Measurements from ENCODE around the gene CLEC2B.

The CLEC2B gene

DNA sequence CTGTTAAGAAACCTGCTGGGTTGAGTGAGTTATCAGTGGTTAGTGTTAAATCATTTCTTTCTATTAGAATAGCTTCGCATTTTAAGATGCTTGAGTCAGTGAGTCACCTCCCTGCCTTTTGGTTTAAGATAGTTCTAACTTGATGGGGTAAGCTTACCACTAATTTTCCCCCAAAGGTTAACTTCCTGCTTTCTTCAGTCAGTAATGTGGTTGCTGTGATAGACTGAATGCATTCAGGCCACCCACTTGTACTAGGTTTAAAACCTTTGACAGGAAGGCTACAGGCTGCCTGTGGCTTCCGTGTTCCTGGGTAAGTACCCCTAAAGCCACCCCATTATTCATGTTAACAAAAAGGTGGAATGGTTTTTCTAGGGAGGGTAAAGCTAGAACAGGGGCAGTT, 37.7 kb upstream of the CLEC2B start:
- no peaks in the 10 kb centered on the region for H4K20me1 ChIP-seq (ENCODE audit: low read depth, low read length)
- H3K9me2 ChIP-seq (replicated peaks; ENCODE audit: insufficient read depth, low read length): no peaks in the 10 kb centered on the region
- no peaks in the 10 kb centered on the region for H3K9me3 ChIP-seq (ENCODE audit: insufficient read depth, low read length)
- no peak overlapping the region for H3K4me3 ChIP-seq (ENCODE audit: insufficient read depth, low read length, poor library complexity, severe bottlenecking)
- no peak overlapping the region for H3K9ac ChIP-seq (ENCODE audit: low read length)
- TF ChIP-seq, protein P1, sequence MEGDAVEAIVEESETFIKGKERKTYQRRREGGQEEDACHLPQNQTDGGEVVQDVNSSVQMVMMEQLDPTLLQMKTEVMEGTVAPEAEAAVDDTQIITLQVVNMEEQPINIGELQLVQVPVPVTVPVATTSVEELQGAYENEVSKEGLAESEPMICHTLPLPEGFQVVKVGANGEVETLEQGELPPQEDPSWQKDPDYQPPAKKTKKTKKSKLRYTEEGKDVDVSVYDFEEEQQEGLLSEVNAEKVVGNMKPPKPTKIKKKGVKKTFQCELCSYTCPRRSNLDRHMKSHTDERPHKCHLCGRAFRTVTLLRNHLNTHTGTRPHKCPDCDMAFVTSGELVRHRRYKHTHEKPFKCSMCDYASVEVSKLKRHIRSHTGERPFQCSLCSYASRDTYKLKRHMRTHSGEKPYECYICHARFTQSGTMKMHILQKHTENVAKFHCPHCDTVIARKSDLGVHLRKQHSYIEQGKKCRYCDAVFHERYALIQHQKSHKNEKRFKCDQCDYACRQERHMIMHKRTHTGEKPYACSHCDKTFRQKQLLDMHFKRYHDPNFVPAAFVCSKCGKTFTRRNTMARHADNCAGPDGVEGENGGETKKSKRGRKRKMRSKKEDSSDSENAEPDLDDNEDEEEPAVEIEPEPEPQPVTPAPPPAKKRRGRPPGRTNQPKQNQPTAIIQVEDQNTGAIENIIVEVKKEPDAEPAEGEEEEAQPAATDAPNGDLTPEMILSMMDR (IDR thresholded peaks at IDR 0.05; ENCODE audit: insufficient read depth, low read length, poor library complexity, severe bottlenecking): no peak
- no peak for TF ChIP-seq EZH2phosphoT487 (conservative IDR thresholded peaks at IDR 0.05; ENCODE audit: low read length)
- no peak overlapping the region for H2AFZ ChIP-seq (ENCODE audit: low read depth, low read length, severe bottlenecking)
- no peaks in the 10 kb centered on the region for H3F3A ChIP-seq (ENCODE audit: insufficient read depth)
- no peaks in the 10 kb centered on the region for H3K27me3 ChIP-seq (ENCODE audit: low read length)
- no peaks in the 10 kb centered on the region for H3K36me3 ChIP-seq (ENCODE audit: low read length)
- no peak overlapping the region for H3K27ac ChIP-seq (ENCODE audit: low read depth, low read length)
- no peak overlapping the region for H3K4me2 ChIP-seq (ENCODE audit: low read depth, low read length, poor library complexity, severe bottlenecking)
- H3K79me2 ChIP-seq (ENCODE audit: insufficient read depth, low read length): no peaks in the 10 kb centered on the region

DNA sequence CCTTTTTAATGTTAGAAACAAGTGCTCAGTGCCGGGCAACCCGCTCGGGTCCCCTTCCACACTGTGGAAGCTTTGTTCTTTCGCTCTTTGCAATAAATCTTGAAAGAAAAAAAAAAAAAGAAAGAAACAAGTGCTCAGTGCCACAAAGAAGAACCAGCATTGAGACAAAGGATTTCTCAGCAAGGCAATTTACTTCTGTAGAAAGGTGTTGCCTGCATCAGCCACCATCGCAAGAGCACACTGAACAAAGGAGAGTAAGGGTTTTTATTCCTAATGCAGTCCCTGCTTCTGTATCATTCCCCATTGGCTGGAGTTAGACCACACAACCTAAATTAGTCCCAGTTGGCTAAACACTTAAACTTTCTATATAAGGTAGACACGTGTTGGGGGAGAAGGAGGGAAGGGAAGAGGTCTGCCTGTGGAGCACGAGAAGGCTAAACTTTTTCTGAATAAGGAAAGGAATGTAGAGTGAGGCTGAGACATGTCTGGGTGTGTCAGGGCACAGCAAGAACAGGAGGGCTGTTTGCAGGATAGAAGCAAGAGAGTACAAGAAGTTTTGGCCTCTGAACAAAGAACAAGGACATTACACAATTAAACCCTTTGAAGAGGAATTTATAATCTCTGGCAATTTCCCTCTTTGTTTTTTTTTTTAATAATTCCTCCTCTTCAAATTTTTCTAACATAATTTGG, 33.5 kb upstream of the CLEC2B start:
- no peak for TF ChIP-seq EZH2phosphoT487 (conservative IDR thresholded peaks at IDR 0.05; ENCODE audit: low read length)
- Histone ChIP-seq H3K9me2 (replicated peaks; ENCODE audit: insufficient read depth, low read length) (no peaks in the 10 kb centered on the region), H3K36me3 (ENCODE audit: low read length) (no peaks in the 10 kb centered on the region)

DNA sequence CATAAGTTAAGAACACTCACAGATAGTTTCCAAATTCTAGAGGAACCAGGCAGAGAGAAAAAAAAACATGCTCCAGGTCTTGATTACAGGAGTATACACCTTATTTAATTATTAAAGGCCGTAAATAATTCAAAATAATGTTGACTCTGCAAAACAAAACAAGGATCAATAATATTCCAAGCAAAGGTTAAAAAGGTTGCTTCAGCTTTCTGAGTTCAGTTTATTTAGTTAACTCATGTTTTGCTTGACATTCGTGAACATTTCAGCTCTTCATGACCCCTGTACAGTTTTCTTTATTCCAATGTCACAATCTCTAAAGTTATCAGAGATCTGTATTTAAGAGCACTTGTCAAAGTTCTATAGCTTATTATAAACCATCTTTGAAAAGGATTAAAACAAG, 31.8 kb upstream of the CLEC2B start:
- no peaks in the 10 kb centered on the region for H3K27me3 ChIP-seq (ENCODE audit: low read length)
- no peak overlapping the region for H3K4me2 ChIP-seq (ENCODE audit: low read depth, low read length, poor library complexity, severe bottlenecking)
- TF ChIP-seq EZH2phosphoT487 (conservative IDR thresholded peaks at IDR 0.05; ENCODE audit: low read length): no peak
- TF ChIP-seq, protein P1 (IDR thresholded peaks at IDR 0.05; ENCODE audit: insufficient read depth, low read length, poor library complexity, severe bottlenecking): no peak
- no peaks in the 10 kb centered on the region for H3K79me2 ChIP-seq (ENCODE audit: insufficient read depth, low read length)
- no peak overlapping the region for H3K27ac ChIP-seq (ENCODE audit: low read depth, low read length)
- no peak overlapping the region for H3K4me3 ChIP-seq (ENCODE audit: insufficient read depth, low read length, poor library complexity, severe bottlenecking)
- H3K36me3 ChIP-seq (ENCODE audit: low read length): no peaks in the 10 kb centered on the region
- no peaks in the 10 kb centered on the region for H3K9me3 ChIP-seq (ENCODE audit: insufficient read depth, low read length)
- H3K9ac ChIP-seq (ENCODE audit: low read length): no peak overlapping the region
- no peaks in the 10 kb centered on the region for H3F3A ChIP-seq (ENCODE audit: insufficient read depth)
- H2AFZ ChIP-seq (ENCODE audit: low read depth, low read length, severe bottlenecking): no peak overlapping the region
- H4K20me1 ChIP-seq (ENCODE audit: low read depth, low read length): no peaks in the 10 kb centered on the region
- no peaks in the 10 kb centered on the region for H3K9me2 ChIP-seq (replicated peaks; ENCODE audit: insufficient read depth, low read length)

More for the DNA sequence above, 33.5 kb upstream of the CLEC2B start:
- no peak overlapping the region for H3K9ac ChIP-seq (ENCODE audit: low read length)
- H4K20me1 ChIP-seq (ENCODE audit: low read depth, low read length): no peaks in the 10 kb centered on the region
- H3K79me2 ChIP-seq (ENCODE audit: insufficient read depth, low read length): no peaks in the 10 kb centered on the region
- H3K27ac ChIP-seq (ENCODE audit: low read depth, low read length): no peak overlapping the region
- no peak overlapping the region for H3K4me3 ChIP-seq (ENCODE audit: insufficient read depth, low read length, poor library complexity, severe bottlenecking)
- no peak overlapping the region for H2AFZ ChIP-seq (ENCODE audit: low read depth, low read length, severe bottlenecking)
- H3K27me3 ChIP-seq (ENCODE audit: low read length): no peaks in the 10 kb centered on the region
- H3K9me3 ChIP-seq (ENCODE audit: insufficient read depth, low read length): no peaks in the 10 kb centered on the region
- no peaks in the 10 kb centered on the region for H3F3A ChIP-seq (ENCODE audit: insufficient read depth)
- no peak overlapping the region for H3K4me2 ChIP-seq (ENCODE audit: low read depth, low read length, poor library complexity, severe bottlenecking)

DNA sequence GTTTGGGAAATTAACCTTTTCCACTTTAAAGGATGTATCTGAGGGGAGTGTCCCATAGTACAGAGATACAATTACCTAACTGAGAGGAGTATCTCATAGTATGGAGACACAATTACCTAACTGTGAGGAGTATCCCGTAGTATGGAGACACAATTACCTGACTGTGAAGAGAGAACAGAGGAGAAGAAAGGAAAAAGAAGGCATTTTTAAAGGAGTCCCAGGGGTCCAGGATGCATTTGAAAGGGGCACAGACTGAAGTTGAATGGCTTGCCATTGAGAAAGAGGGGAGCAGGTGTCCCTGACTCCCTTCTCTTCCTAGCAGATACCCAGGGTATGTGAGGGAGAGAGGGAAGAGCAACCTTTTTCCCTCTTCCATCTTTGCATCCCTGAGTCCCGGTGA, 30.1 kb upstream of the CLEC2B start:
- Histone ChIP-seq H3K9me2 (replicated peaks; ENCODE audit: insufficient read depth, low read length) (no peaks in the 10 kb centered on the region), H3K27ac (ENCODE audit: low read depth, low read length) (no peak overlapping the region), H3K4me2 (ENCODE audit: low read depth, low read length, poor library complexity, severe bottlenecking) (no peak overlapping the region), H3K9me3 (ENCODE audit: insufficient read depth, low read length) (no peaks in the 10 kb centered on the region), H3K4me3 (ENCODE audit: insufficient read depth, low read length, poor library complexity, severe bottlenecking) (no peak overlapping the region), H3K79me2 (ENCODE audit: insufficient read depth, low read length) (no peaks in the 10 kb centered on the region), H3K9ac (ENCODE audit: low read length) (no peak overlapping the region), H4K20me1 (ENCODE audit: low read depth, low read length) (no peaks in the 10 kb centered on the region), H2AFZ (ENCODE audit: low read depth, low read length, severe bottlenecking) (no peak overlapping the region), H3K27me3 (ENCODE audit: low read length) (no peaks in the 10 kb centered on the region), H3K36me3 (ENCODE audit: low read length) (no peaks in the 10 kb centered on the region), H3F3A (ENCODE audit: insufficient read depth) (no peaks in the 10 kb centered on the region)
- TF ChIP-seq EZH2phosphoT487 (conservative IDR thresholded peaks at IDR 0.05; ENCODE audit: low read length): no peak
- TF ChIP-seq, protein P1 (IDR thresholded peaks at IDR 0.05; ENCODE audit: insufficient read depth, low read length, poor library complexity, severe bottlenecking): no peak

Measured in SU-DHL-6 (cell line).